ENCODE data around the gene TUBB6.
A peak's percentile ranks its signal among the peaks of the same experiment; 100 is the strongest.

The TUBB6 gene

GRCh38 chr18:12307701-12308385 is at the start of gene TUBB6:
TUBB6 (plus strand) TSS chr18:12308241; CDS start chr18:12308293, 52 bp downstream.
- peak in 1 of 2 experiments; percentile 48 for DNase-seq

GRCh38 chr18:12258719-12259705 is 49.0 kb upstream of the TUBB6 start:
- DNase-seq = no peak

- no peak for DNase-seq
These were observed 45.3 kb upstream of the TUBB6 start for GRCh38 chr18:12262748-12263147.

- no peak for DNase-seq
These were observed 43.2 kb upstream of the TUBB6 start for GRCh38 chr18:12264864-12265263.

GRCh38 chr18:12271376-12272235 is 36.4 kb upstream of the TUBB6 start:
- peak; percentile 73 to 74 for DNase-seq

GRCh38 chr18:12274793-12275192 is 33.2 kb upstream of the TUBB6 start:
- DNase-seq = no peak

GRCh38 chr18:12276736-12277554 is 31.1 kb upstream of the TUBB6 start:
- no peak for DNase-seq

GRCh38 chr18:12278215-12278671 is 29.8 kb upstream of the TUBB6 start:
- DNase-seq = no peak

GRCh38 chr18:12278741-12279682 is 29.0 kb upstream of the TUBB6 start:
- DNase-seq = no peak

GRCh38 chr18:12279781-12280531 is 28.1 kb upstream of the TUBB6 start:
- no peak for DNase-seq

GRCh38 chr18:12281861-12282260 is 26.2 kb upstream of the TUBB6 start:
- DNase-seq = no peak

- DNase-seq = no peak
These were observed 25.5 kb upstream of the TUBB6 start for GRCh38 chr18:12282442-12283039.

GRCh38 chr18:12283256-12283655 is 24.8 kb upstream of the TUBB6 start:
- no peak for DNase-seq

GRCh38 chr18:12283666-12284065 is 24.4 kb upstream of the TUBB6 start:
- DNase-seq = no peak

- no peak for DNase-seq
These were observed 20.8 kb upstream of the TUBB6 start for GRCh38 chr18:12287131-12287681.

GRCh38 chr18:12287684-12288402 is 20.2 kb upstream of the TUBB6 start:
- no peak for DNase-seq

GRCh38 chr18:12288403-12288755 is 19.7 kb upstream of the TUBB6 start:
- no peak for DNase-seq

- no peak for DNase-seq
These were observed 18.0 kb upstream of the TUBB6 start for GRCh38 chr18:12290086-12290485.

- DNase-seq = no peak
These were observed 16.9 kb upstream of the TUBB6 start for GRCh38 chr18:12291161-12291560.
